A549 (cell line): ENCODE results near the gene OSBPL6.

ENCODE experiments used
- CEBPB ChIP-seq, 2 experiments: fragments of >200 bp in 1 of 2; sonication (Bioruptor Twin) in 1 of 2; formaldehyde crosslinking in 1 of 2; IDR thresholded peaks; 2 replicates each; pipeline ENCODE4 v1.6.1; 2012 to 2016
- CTCF ChIP-seq: fragments of >200 bp; sonication (Bioruptor Twin); formaldehyde crosslinking; IDR thresholded peaks from 3 replicates; pipeline ENCODE4 v1.5.1; 2016
- EP300 ChIP-seq, 2 experiments: fragments of >200 bp; sonication (Bioruptor Twin); formaldehyde crosslinking; IDR thresholded peaks; 2 replicates in 1 of 2; 3 replicates in 1 of 2; pipeline ENCODE4 v1.6.1; 2016 to 2017
- HDAC2 ChIP-seq: fragments of 200-600 bp; sonication (generic); IDR thresholded peaks from 2 replicates; pipeline ENCODE4 v1.6.1; 2016
- HMGXB4 ChIP-seq: fragments of 250-450 bp; sonication (Bioruptor Pico); IDR thresholded peaks from 2 replicates; pipeline ENCODE4 v1.5.0; 2021; ENCODE audit warnings: mild to moderate bottlenecking, moderate library complexity, borderline replicate concordance
- MAX ChIP-seq: IDR thresholded peaks from 2 replicates; pipeline ENCODE4 v1.6.1; 2012
- POLR2A ChIP-seq: IDR thresholded peaks from 2 replicates; pipeline ENCODE4 v1.6.1; 2012; ENCODE audit warnings: mild to moderate bottlenecking, low read length
- RFX5 ChIP-seq: fragments of 450-650 bp; IDR thresholded peaks from 2 replicates; pipeline ENCODE4 v1.7.1; 2014; ENCODE audit warnings: antibody characterized with exemption, mild to moderate bottlenecking, moderate library complexity
- RNF2 ChIP-seq: fragments of 200-600 bp; sonication (generic); IDR thresholded peaks from 2 replicates; pipeline ENCODE4 v1.6.1; 2016; ENCODE audit warnings: low read depth, mild to moderate bottlenecking, antibody characterized with exemption, moderate library complexity, borderline replicate concordance
- SMC3 ChIP-seq: fragments of >200 bp; sonication (Bioruptor Twin); formaldehyde crosslinking; IDR thresholded peaks from 3 replicates; pipeline ENCODE4 v1.6.1; 2018; ENCODE audit warnings: inconsistent platforms
- ZFP36 ChIP-seq: fragments of 450-650 bp; IDR thresholded peaks from 2 replicates; pipeline ENCODE4 v1.6.1; 2014; ENCODE audit warnings: borderline replicate concordance; ENCODE audit not compliant: partially characterized antibody

- TF ChIP-seq HMGXB4 (CRISPR knock-in tag): no peak
- TF ChIP-seq HDAC2: no peak
- TF ChIP-seq CEBPB (IDR thresholded peaks at IDR 0.05): no peak
- no peak for TF ChIP-seq EP300 (IDR thresholded peaks at IDR 0.05)
- no peak for TF ChIP-seq CTCF
- TF ChIP-seq ZFP36: no peak
- TF ChIP-seq POLR2A: no peak
- no peak for TF ChIP-seq RFX5
- no peak for TF ChIP-seq MAX
- no peak for TF ChIP-seq RNF2
- TF ChIP-seq SMC3: no peak
Observed at GRCh38 chr2:178286636-178287035, 92.3 kb downstream of the OSBPL6 start.
